Measurements from ENCODE around the gene MPO.
A peak's percentile ranks its signal among the peaks of the same experiment; 100 is the strongest.

Gene MPO

GRCh38 chr17:58319173-58320162 is 38.7 kb upstream of the MPO start:
- no peak overlapping the region for H3K4me2 ChIP-seq (ENCODE audit: low read length)
- H4K20me1 ChIP-seq (ENCODE audit: control insufficient read depth, insufficient read depth, low read depth, low read length) = no peaks in the 10 kb centered on the region
- no peaks in the 10 kb centered on the region for H3K9me2 ChIP-seq (replicated peaks; ENCODE audit: control insufficient read depth, low read length)
- H3K27ac ChIP-seq (ENCODE audit: low read depth, low read length) = no peak overlapping the region
- no peaks in the 10 kb centered on the region; the same call in 1 of the 2 replicates for H3F3A ChIP-seq (ENCODE audit: control insufficient read depth, insufficient read depth)
- no peaks in the 10 kb centered on the region for H3K9me3 ChIP-seq (ENCODE audit: control insufficient read depth, insufficient read depth, low read length)
- peaks cover 22% of the 10 kb centered on the region for H3K27me3 ChIP-seq (ENCODE audit: control insufficient read depth, low read length)
- TF ChIP-seq EZH2phosphoT487 (IDR thresholded peaks at IDR 0.05; ENCODE audit: borderline replicate concordance, low read length) (no peak), CTCF (IDR thresholded peaks at IDR 0.05; ENCODE audit: low read depth, low read length, poor library complexity, severe bottlenecking) (no peak)
- H3K79me2 ChIP-seq (ENCODE audit: control insufficient read depth, low read length) = no peaks in the 10 kb centered on the region
- no peaks in the 10 kb centered on the region for H3K36me3 ChIP-seq (ENCODE audit: control insufficient read depth, low read length)
- H3K4me1 ChIP-seq (ENCODE audit: control insufficient read depth, low read length) = peaks cover 11% of the 10 kb centered on the region
- H3K4me3 ChIP-seq (ENCODE audit: low read length) = no peak overlapping the region

- Histone ChIP-seq H3K4me1 (ENCODE audit: control insufficient read depth, low read length) (peaks cover 11% of the 10 kb centered on the region), H3K79me2 (ENCODE audit: control insufficient read depth, low read length) (no peaks in the 10 kb centered on the region), H3K9me2 (replicated peaks; ENCODE audit: control insufficient read depth, low read length) (no peaks in the 10 kb centered on the region), H4K20me1 (ENCODE audit: control insufficient read depth, insufficient read depth, low read depth, low read length) (no peaks in the 10 kb centered on the region), H3K27ac (ENCODE audit: low read depth, low read length) (no peak overlapping the region), H3K4me3 (ENCODE audit: low read length) (no peak overlapping the region), H3K36me3 (ENCODE audit: control insufficient read depth, low read length) (no peaks in the 10 kb centered on the region), H3K27me3 (ENCODE audit: control insufficient read depth, low read length) (peaks cover 14% of the 10 kb centered on the region), H3F3A (ENCODE audit: control insufficient read depth, insufficient read depth) (no peaks in the 10 kb centered on the region; the same call in 1 of the 2 replicates), H3K4me2 (ENCODE audit: low read length) (no peak overlapping the region), H3K9me3 (ENCODE audit: control insufficient read depth, insufficient read depth, low read length) (no peaks in the 10 kb centered on the region)
- TF ChIP-seq EZH2phosphoT487 (IDR thresholded peaks at IDR 0.05; ENCODE audit: borderline replicate concordance, low read length) (no peak), CTCF (IDR thresholded peaks at IDR 0.05; ENCODE audit: low read depth, low read length, poor library complexity, severe bottlenecking) (no peak)
Observed at GRCh38 chr17:58318627-58319172, 38.0 kb upstream of the MPO start.

GRCh38 chr17:58318065-58318481 is 37.3 kb upstream of the MPO start:
- peak overlapping the region; percentile 25 for H3K4me2 ChIP-seq (ENCODE audit: low read length)
- TF ChIP-seq CTCF (IDR thresholded peaks at IDR 0.05; ENCODE audit: low read depth, low read length, poor library complexity, severe bottlenecking) (no peak), EZH2phosphoT487 (IDR thresholded peaks at IDR 0.05; ENCODE audit: borderline replicate concordance, low read length) (no peak)

More at GRCh38 chr17:58318065-58318481, 37.3 kb upstream of the MPO start:
- Histone ChIP-seq H3K9me2 (replicated peaks; ENCODE audit: control insufficient read depth, low read length) (no peaks in the 10 kb centered on the region), H3K27ac (ENCODE audit: low read depth, low read length) (no peak overlapping the region), H3K27me3 (ENCODE audit: control insufficient read depth, low read length) (peaks cover 8% of the 10 kb centered on the region), H3K36me3 (ENCODE audit: control insufficient read depth, low read length) (no peaks in the 10 kb centered on the region), H3K79me2 (ENCODE audit: control insufficient read depth, low read length) (no peaks in the 10 kb centered on the region), H3K4me1 (ENCODE audit: control insufficient read depth, low read length) (peaks cover 11% of the 10 kb centered on the region), H3F3A (ENCODE audit: control insufficient read depth, insufficient read depth) (no peaks in the 10 kb centered on the region; the same call in 1 of the 2 replicates), H4K20me1 (ENCODE audit: control insufficient read depth, insufficient read depth, low read depth, low read length) (no peaks in the 10 kb centered on the region), H3K9me3 (ENCODE audit: control insufficient read depth, insufficient read depth, low read length) (no peaks in the 10 kb centered on the region), H3K4me3 (ENCODE audit: low read length) (no peak overlapping the region)
